ENCODE results near the gene BANK1. TPM values are rescaled to one million over a fixed set of nuclear protein-coding genes. Genes with fewer than 3 reads are reported as not detected.

Gene BANK1
- total and polyA plus RNA-seq, 2 of the 4 experiments (the other 2 are of a cell fraction): under 0.01 to 0.51 TPM

- ChIA-PET CTCF (no interaction called here), POLR2A (ENCODE audit: unreplicated experiment) (no interaction called here)
- no peaks in the 10 kb centered on the region for H3K9me3 ChIP-seq (ENCODE audit: control insufficient read depth, insufficient read depth, low read length)
- no peak overlapping the region for H3K27ac ChIP-seq (ENCODE audit: insufficient read depth, low read length)
- no peak overlapping the region for H3K14ac ChIP-seq (replicated peaks; ENCODE audit: low read depth, low read length)
- no peaks in the 10 kb centered on the region for H3K79me1 ChIP-seq (ENCODE audit: low read depth in 1 of 2, low read length in 2 of 2)
- H3K4me2 ChIP-seq (ENCODE audit: low read depth, low read length): no peak overlapping the region
- BruUV-seq (replicated peaks): no TSS peak
- no peak overlapping the region for H2AFZ ChIP-seq (replicated peaks; ENCODE audit: low read length, poor library complexity)
- no peak overlapping the region for H2BK15ac ChIP-seq (ENCODE audit: low read depth, low read length)
- H3K9me1 ChIP-seq (ENCODE audit: insufficient read depth, low read length): no peaks in the 10 kb centered on the region
- no peak overlapping the region for H3K23ac ChIP-seq (ENCODE audit: low read depth, low read length)
- 0 out of 2 replicates have a peak overlapping the region, but pooled peaks have one; percentile 15 for H2BK120ac ChIP-seq (ENCODE audit: low read depth, low read length)
- intact Hi-C loops (cut with micrococcal nuclease): no loop called here
- H3K4me3 ChIP-seq (ENCODE audit: insufficient read depth, low read depth, low read length): no peak overlapping the region
- H4K20me1 ChIP-seq (ENCODE audit: insufficient read depth, low read length): no peaks in the 10 kb centered on the region
- H3K9ac ChIP-seq (ENCODE audit: low read depth, low read length): no peak overlapping the region
- H3K27me3 ChIP-seq (ENCODE audit: control insufficient read depth, insufficient read depth, low read length): no peaks in the 10 kb centered on the region
- TF ChIP-seq CHD1 (IDR thresholded peaks at IDR 0.05; ENCODE audit: low read depth, low read length) (no peak), NFE2L2 (IDR thresholded peaks at IDR 0.05; ENCODE audit: low read depth, low read length) (no peak), FOS (IDR thresholded peaks at IDR 0.05; ENCODE audit: low read depth, low read length) (no peak), CTCF (conservative IDR thresholded peaks at IDR 0.05; ENCODE audit: low read depth, low read length) (no peak), CEBPB (IDR thresholded peaks at IDR 0.05; ENCODE audit: low read depth, low read length) (no peak), MXI1 (IDR thresholded peaks at IDR 0.05; ENCODE audit: borderline replicate concordance, low read depth, low read length) (no peak), RFX5 (IDR thresholded peaks at IDR 0.05; ENCODE audit: low read depth, low read length) (no peak), MAFK (IDR thresholded peaks at IDR 0.05; ENCODE audit: low read depth, low read length) (no peak), POLR2A (IDR thresholded peaks at IDR 0.05; ENCODE audit: low read depth, low read length) (no peak), BHLHE40 (IDR thresholded peaks at IDR 0.05; ENCODE audit: low read depth, low read length) (no peak), RCOR1 (IDR thresholded peaks at IDR 0.05; ENCODE audit: insufficient replicate concordance, low read length) (no peak), MAZ (IDR thresholded peaks at IDR 0.05; ENCODE audit: borderline replicate concordance, low read depth, low read length) (no peak), SMC3 (IDR thresholded peaks at IDR 0.05; ENCODE audit: low read depth, low read length) (no peak)
- H2BK5ac ChIP-seq (ENCODE audit: low read depth, low read length, poor library complexity, severe bottlenecking): no peak overlapping the region
- no peak overlapping the region for H2AK9ac ChIP-seq (replicated peaks; ENCODE audit: low read depth, low read length, poor library complexity)
- no peaks in the 10 kb centered on the region for H3K36me3 ChIP-seq (ENCODE audit: control insufficient read depth, insufficient read depth, low read length)
- no peak overlapping the region for H4K8ac ChIP-seq (ENCODE audit: low read depth in 2 of 2, low read length in 2 of 2)
- H3K18ac ChIP-seq (ENCODE audit: low read depth, low read length): no peak overlapping the region
- no peaks in the 10 kb centered on the region for H3K4me1 ChIP-seq (ENCODE audit: control insufficient read depth, insufficient read depth, low read length)
- H2BK20ac ChIP-seq (ENCODE audit: low read depth, low read length): no peak overlapping the region; the same call in 1 of the 2 replicates
- dilution Hi-C loops (cut with HindIII; ENCODE audit: low sequenced_read_pairs, unreplicated experiment): no loop called here
- WGBS, 2 experiments (ENCODE audit: extremely low coverage in 2 of 2, insufficient read length in 1 of 2): 20% methylated on average over 1 of the region's 4 CpGs; no CpG with 5 or more reads in 1 of the 2 experiments
- H3K56ac ChIP-seq (ENCODE audit: extremely low read depth, insufficient read depth, low read length): no peak overlapping the region
- DNase-seq (no peak), ATAC-seq (ENCODE audit: low read depth) (no peak)
- H2AK5ac ChIP-seq (ENCODE audit: low read depth, low read length): no peak overlapping the region
- H3K4ac ChIP-seq (ENCODE audit: low read depth, low read length): no peak overlapping the region
- H4K5ac ChIP-seq (ENCODE audit: low read depth, low read length): no peak overlapping the region
- in situ Hi-C loops (cut with MboI; ENCODE audit: low sequenced_read_pairs): no loop called here
- H4K91ac ChIP-seq (ENCODE audit: insufficient read depth, low read depth, low read length): no peak overlapping the region
Observed at GRCh38 chr4:101952985-101953384, 162.5 kb downstream of the BANK1 start.
